H9 (cell line): ENCODE measurements around the gene LPP. TPM values are rescaled to one million over a fixed set of nuclear protein-coding genes. Genes with fewer than 3 reads are reported as not detected.

Experiments
- DNase-seq: peaks from one replicate; pipeline ENCODE4 v3.0.0-alpha.2; 2017
- H2AFZ ChIP-seq: one replicate; pipeline ENCODE4 v1.6.1; 2013; ENCODE audit warnings: mild to moderate bottlenecking, low read length, control low read depth, moderate library complexity
- H2AK5ac ChIP-seq: 2 replicates; pipeline ENCODE4 v1.6.1; 2013; ENCODE audit warnings: low read length, control low read depth, mixed read lengths; ENCODE audit not compliant: insufficient read length
- H2BK120ac ChIP-seq: one replicate; pipeline ENCODE4 v1.6.1; 2013; ENCODE audit warnings: low read depth, mild to moderate bottlenecking, low read length, control low read depth, inconsistent platforms; ENCODE audit not compliant: poor library complexity, severe bottlenecking
- H2BK12ac ChIP-seq: 2 replicates; pipeline ENCODE4 v1.6.1; 2013; ENCODE audit warnings: low read length, control low read depth, mixed read lengths, low read depth; ENCODE audit not compliant: insufficient read length
- H2BK15ac ChIP-seq: 2 replicates; pipeline ENCODE4 v1.6.1; 2013; ENCODE audit warnings: low read depth, low read length, control low read depth
- H2BK20ac ChIP-seq: one replicate; pipeline ENCODE4 v1.6.1; 2013; ENCODE audit warnings: low read depth, mild to moderate bottlenecking, low read length, control low read depth, inconsistent platforms; ENCODE audit not compliant: poor library complexity, severe bottlenecking
- H2BK5ac ChIP-seq: 2 replicates; pipeline ENCODE4 v1.6.1; 2013; ENCODE audit warnings: low read length, control low read depth, mixed read lengths; ENCODE audit not compliant: insufficient read length
- H3K14ac ChIP-seq: 2 replicates; pipeline ENCODE4 v1.6.1; 2013; ENCODE audit warnings: low read length, control low read depth; ENCODE audit not compliant: insufficient read depth
- H3K18ac ChIP-seq: 2 replicates; pipeline ENCODE4 v1.6.1; 2013; ENCODE audit warnings: low read depth, mild to moderate bottlenecking, mixed read lengths, low read length, control low read depth; ENCODE audit not compliant: insufficient read length
- H3K23ac ChIP-seq: 2 replicates; pipeline ENCODE4 v1.6.1; 2013; ENCODE audit warnings: low read length, control low read depth, mixed read lengths, low read depth; ENCODE audit not compliant: insufficient read length
- H3K23me2 ChIP-seq: 2 replicates; pipeline ENCODE4 v1.6.1; 2013; ENCODE audit warnings: low read depth, mild to moderate bottlenecking, mixed read lengths, low read length, control low read depth; ENCODE audit not compliant: insufficient read length, poor library complexity, severe bottlenecking
- H3K27ac ChIP-seq: 2 replicates; pipeline ENCODE4 v1.5.1; 2013; ENCODE audit warnings: low read length, control low read depth, mixed read lengths, low read depth; ENCODE audit not compliant: insufficient read length
- H3K27me3 ChIP-seq: 2 replicates; pipeline ENCODE4 v1.6.1; 2013; ENCODE audit warnings: low read length, control low read depth, inconsistent platforms; ENCODE audit not compliant: insufficient read depth
- H3K4ac ChIP-seq: 2 replicates; pipeline ENCODE4 v1.6.1; 2013; ENCODE audit warnings: low read depth, mild to moderate bottlenecking, control low read depth, inconsistent platforms, low read length, moderate library complexity
- H3K4me1 ChIP-seq: 2 replicates; pipeline ENCODE4 v1.6.1; 2013; ENCODE audit warnings: low read length, control low read depth, inconsistent platforms; ENCODE audit not compliant: insufficient read depth
- H3K4me2 ChIP-seq: 2 replicates; pipeline ENCODE4 v1.6.1; 2013; ENCODE audit warnings: low read length, control low read depth, mixed read lengths; ENCODE audit not compliant: insufficient read length, insufficient read depth
- H3K56ac ChIP-seq: 2 replicates; pipeline ENCODE4 v1.6.1; 2013; ENCODE audit warnings: low read depth, mild to moderate bottlenecking, mixed read lengths, low read length, control low read depth; ENCODE audit not compliant: insufficient read length
- H3K79me1 ChIP-seq: 2 replicates; pipeline ENCODE4 v1.6.1; 2013; ENCODE audit warnings: low read depth, mild to moderate bottlenecking, moderate library complexity, low read length, control low read depth, inconsistent platforms; ENCODE audit not compliant: insufficient read depth, poor library complexity, severe bottlenecking
- H3K79me2 ChIP-seq: 2 replicates; pipeline ENCODE4 v1.6.1; 2013; ENCODE audit warnings: low read length, control low read depth, inconsistent platforms; ENCODE audit not compliant: insufficient read depth
- H3K9ac ChIP-seq: 2 replicates; pipeline ENCODE4 v1.6.1; 2013; ENCODE audit warnings: low read length, control low read depth, mixed read lengths; ENCODE audit not compliant: insufficient read length; ENCODE audit errors: extremely low read depth
- H3K9me3 ChIP-seq: one replicate; pipeline ENCODE4 v1.6.1; 2013; ENCODE audit warnings: low read depth, low read length, inconsistent platforms; ENCODE audit not compliant: control insufficient read depth
- H3T11ph ChIP-seq: one replicate; pipeline ENCODE4 v1.6.1; 2013; ENCODE audit warnings: mild to moderate bottlenecking, low read length, control low read depth, inconsistent platforms
- H4K20me1 ChIP-seq: one replicate; pipeline ENCODE4 v1.6.1; 2013; ENCODE audit not compliant: control insufficient read depth, insufficient read length, insufficient read depth
- H4K5ac ChIP-seq: 2 replicates; pipeline ENCODE4 v1.6.1; 2013; ENCODE audit warnings: low read depth, mild to moderate bottlenecking, mixed read lengths, low read length, control low read depth; ENCODE audit not compliant: insufficient read length
- H4K8ac ChIP-seq: replicated peaks from 2 replicates; pipeline ENCODE4 v1.6.1; 2013; ENCODE audit warnings: low read length, control low read depth, mixed read lengths, low read depth; ENCODE audit not compliant: insufficient read length
- H4K91ac ChIP-seq: 2 replicates; pipeline ENCODE4 v1.6.1; 2013; ENCODE audit warnings: low read depth, mild to moderate bottlenecking, moderate library complexity, mixed read lengths, low read length, control low read depth; ENCODE audit not compliant: insufficient read length
- H3K27ac Mint-ChIP-seq, 3 experiments: 2 replicates in 2 of 3; 3 replicates in 1 of 3; pipeline ENCODE4 v1.8.0; 2020 to 2021; ENCODE audit warnings: mixed read lengths in 3 of 3, mild to moderate bottlenecking in 1 of 3, moderate library complexity in 1 of 3
- H3K27me3 Mint-ChIP-seq: 2 replicates; pipeline ENCODE4 v1.8.0; 2021; ENCODE audit warnings: low read depth, mild to moderate bottlenecking, moderate library complexity, mixed read lengths
- H3K36me3 Mint-ChIP-seq, 3 experiments: 2 replicates in 2 of 3; 3 replicates in 1 of 3; pipeline ENCODE4 v1.8.0; 2020 to 2021; ENCODE audit warnings: low read depth in 3 of 3, mixed read lengths in 3 of 3; ENCODE audit not compliant: insufficient read depth in 1 of 3
- H3K4me1 Mint-ChIP-seq, 2 experiments: 2 replicates each; pipeline ENCODE4 v1.8.0; 2020; ENCODE audit warnings: mixed read lengths in 2 of 2
- H3K4me3 Mint-ChIP-seq, 2 experiments: 2 replicates in 1 of 2; 3 replicates in 1 of 2; pipeline ENCODE4 v1.8.0; 2020 to 2021; ENCODE audit warnings: mild to moderate bottlenecking in 2 of 2, mixed read lengths in 2 of 2, moderate library complexity in 1 of 2
- H3K9me3 Mint-ChIP-seq, 2 experiments: 2 replicates in 1 of 2; 3 replicates in 1 of 2; pipeline ENCODE4 v1.8.0; 2020; ENCODE audit warnings: mild to moderate bottlenecking in 2 of 2, mixed read lengths in 2 of 2, moderate library complexity in 1 of 2
- CTCF ChIP-seq: fragments of 200-600 bp; sonication (generic); conservative IDR thresholded peaks from 3 replicates; pipeline ENCODE4 v1.8.0; 2021; ENCODE audit warnings: antibody characterized with exemption, mild to moderate bottlenecking
- WGBS: extraction: QIAGEN DNeasy Blood & Tissue Kit; methylation state at CpG from one replicate; pipeline ENCODE4 v1.1.7; 2013; ENCODE audit warnings: missing lambda C conversion rate, low lambda C conversion rate, mixed read lengths; ENCODE audit not compliant: insufficient read length; ENCODE audit errors: extremely low coverage; 5-methylcytosine and 5-hydroxymethylcytosine counted together
- total RNA-seq: library from RNA; stranded (reverse); gene quantifications from 2 replicates; pipeline ENCODE4 v1.2.1, GENCODE V29; 2021

The LPP gene
- total RNA-seq, 1 experiment from 2014 or later, result 64.6 TPM

GRCh38 chr3:188197388-188197847 lies 43.5 kb downstream of the LPP start:
- Histone ChIP-seq H3K4me1 (peaks cover 9% of the 10 kb centered on the region; the same call in 1 of the 2 replicates), H3K4me2 (no peak overlapping the region), H3K79me1 (no peaks in the 10 kb centered on the region), H2BK12ac (no peak overlapping the region), H3K23ac (no peak overlapping the region), H4K5ac (no peak overlapping the region), H3K56ac (no peak overlapping the region), H2BK120ac (no peak overlapping the region), H4K91ac (no peak overlapping the region), H2BK20ac (no peak overlapping the region), H3K27ac (no peak overlapping the region), H2AK5ac (no peak overlapping the region), H2BK15ac (no peak overlapping the region), H3T11ph (no peak overlapping the region), H4K8ac (no peak overlapping the region), H3K9me3 (no peaks in the 10 kb centered on the region), H2AFZ (no peak overlapping the region), H2BK5ac (no peak overlapping the region), H3K23me2 (no peaks in the 10 kb centered on the region), H4K20me1 (no peaks in the 10 kb centered on the region), H3K14ac (no peak overlapping the region), H3K27me3 (no peaks in the 10 kb centered on the region), H3K79me2 (peaks cover 1% of the 10 kb centered on the region; the same call in 1 of the 2 replicates), H3K4ac (no peak overlapping the region), H3K9ac (no peak overlapping the region), H3K18ac (no peak overlapping the region)
- peaks cover 0 to 5% (median 0%) of the 10 kb centered on the region in 3 experiments; a peak in 2 of 7 replicates for H3K36me3 Mint-ChIP-seq
- no peak overlapping the region for H3K27ac Mint-ChIP-seq
- no peak for DNase-seq
- no peaks in the 10 kb centered on the region for H3K27me3 Mint-ChIP-seq
- H3K4me3 Mint-ChIP-seq, result no peak overlapping the region
- H3K4me1 Mint-ChIP-seq, result peaks cover 19 to 25% of the 10 kb centered on the region in 2 experiments
- no peaks in the 10 kb centered on the region; a peak in 1 of 5 replicates for H3K9me3 Mint-ChIP-seq
- no peak for TF ChIP-seq CTCF
- no CpG with 5 or more reads among the region's 8 CpGs for WGBS
